Right lobe of liver (tissue), 4 donors: ENCODE data around the gene RND2.

Experiments used
- CTCF ChIP-seq, 4 donors: fragments of 200-600 bp in 3 of 4; fragments of 450-650 bp in 1 of 4; IDR thresholded peaks; one replicate each; pipeline versions ENCODE4 v1.5.1 to v1.8.0; 2016 to 2022; ENCODE audit warnings: antibody characterized with exemption in 4 of 4, mild to moderate bottlenecking in 2 of 4
- POLR2A ChIP-seq: fragments of 450-650 bp; IDR thresholded peaks from one replicate; pipeline ENCODE4 v1.6.1; 2017; ENCODE audit warnings: antibody characterized with exemption, mild to moderate bottlenecking
- donor health status: DM: no; HTN: no; CAD: no.
- donor health status: DM: no; HTN: no; CAD: no.
- donor health status: DM: no; HTN: yes; CAD: no.

GRCh38 chr17:42985225-42985624, 39.8 kb upstream of the RND2 start:
- TF ChIP-seq POLR2A: no peak
- TF ChIP-seq CTCF (IDR thresholded peaks at IDR 0.05): no peak
